Fibroblast of skin of abdomen (primary cell): ENCODE measurements around the gene PPP2R5D. TPM values are rescaled to one million over a fixed set of nuclear protein-coding genes. Genes with fewer than 3 reads are reported as not detected.
"Not testable (repeated sequence)": the region's sequence is repeated elsewhere in the genome, so short reads cannot be mapped to it uniquely, and the experiment has no call there.

Experiments used
- DNase-seq: peaks from one replicate; pipeline ENCODE4 v3.0.0-alpha.2; 2013
- polyA plus RNA-seq, 2 experiments: library from polyadenylated mRNA; unstranded; fragments of 120-200 nt; gene quantifications; one replicate each; pipeline ENCODE4 v1.2.1, GENCODE V29; 2013; ENCODE audit not compliant: insufficient read length in 2 of 2

The PPP2R5D gene
- 46.1 TPM for polyA plus RNA-seq (2013, experiment 1 of 2; ENCODE audit: insufficient read length)
- polyA plus RNA-seq (2013, experiment 2 of 2; ENCODE audit: insufficient read length): 48.0 TPM

GRCh38 chr6:42984001-42984923, at the start of gene PPP2R5D:
TSS of gene PPP2R5D (plus strand) at chr6:42984570. CDS start at chr6:42984678, 108 bp downstream.
- DNase-seq: peak; percentile 99

GRCh38 chr6:42935322-42935721, 49.0 kb upstream of the PPP2R5D start:
- DNase-seq: no peak

- DNase-seq: no peak
Measured at GRCh38 chr6:42936398-42936797, 48.0 kb upstream of the PPP2R5D start.

GRCh38 chr6:42937548-42938427, 46.6 kb upstream of the PPP2R5D start:
- DNase-seq: no peak

GRCh38 chr6:42938428-42938796, 46.0 kb upstream of the PPP2R5D start:
- DNase-seq: no peak

DNA sequence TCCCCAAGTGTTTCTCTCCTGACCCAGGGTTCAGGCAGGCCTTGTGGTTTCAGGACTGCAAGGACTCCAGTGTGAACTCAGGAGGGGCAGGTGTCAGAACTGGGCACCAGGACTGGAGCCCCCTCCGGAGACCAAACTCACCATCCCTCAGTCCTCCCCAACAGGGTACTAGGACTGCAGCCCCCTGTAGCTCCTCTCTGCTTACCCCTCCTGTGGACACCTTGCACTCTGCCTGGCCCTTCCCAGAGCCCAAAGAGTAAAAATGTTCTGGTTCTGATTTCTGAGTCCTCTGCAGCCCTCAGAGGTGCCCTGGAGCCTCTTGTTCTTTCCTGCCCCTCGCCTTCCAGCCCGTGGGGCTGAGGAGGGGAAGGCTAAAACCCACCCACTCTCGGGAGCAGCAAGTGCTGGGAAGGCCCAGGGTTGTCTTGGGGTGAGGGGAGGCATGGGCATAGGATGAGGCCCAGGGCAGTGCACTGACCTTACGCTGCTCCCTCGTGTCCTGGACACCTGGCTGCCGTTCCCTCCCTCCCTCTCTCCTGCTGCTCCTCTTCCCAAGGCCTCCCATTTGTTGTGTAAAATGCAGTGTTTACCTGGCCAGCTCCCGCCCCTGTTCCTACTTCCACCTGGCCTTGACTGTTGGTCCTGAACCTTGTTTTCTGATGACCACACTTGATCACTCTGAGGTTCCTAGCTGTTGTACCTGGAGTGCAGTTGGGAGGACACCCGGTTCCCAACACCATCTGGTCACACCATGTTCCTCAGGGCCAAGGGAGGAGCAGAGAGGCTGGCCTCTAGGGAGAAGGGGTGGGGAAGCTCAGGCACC, 45.2 kb upstream of the PPP2R5D start:
- no peak for DNase-seq

DNA sequence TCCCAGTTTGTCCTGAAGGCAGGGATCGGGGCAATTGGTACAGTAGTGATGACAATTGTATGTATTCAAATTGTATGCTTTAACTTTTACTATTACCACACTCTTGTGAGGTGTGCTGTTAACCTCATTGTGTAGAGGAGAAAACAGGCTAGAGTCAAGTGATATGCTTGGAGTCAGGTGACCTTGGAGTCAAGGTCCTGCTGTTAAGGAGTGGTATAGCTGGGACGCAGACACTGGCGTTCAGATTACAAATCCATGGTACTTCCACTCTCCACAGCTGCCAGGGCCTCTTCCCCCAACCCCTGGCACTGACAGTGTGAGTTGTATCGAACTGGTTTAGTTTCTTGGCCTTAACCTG, 44.6 kb upstream of the PPP2R5D start:
- no peak for DNase-seq

DNA sequence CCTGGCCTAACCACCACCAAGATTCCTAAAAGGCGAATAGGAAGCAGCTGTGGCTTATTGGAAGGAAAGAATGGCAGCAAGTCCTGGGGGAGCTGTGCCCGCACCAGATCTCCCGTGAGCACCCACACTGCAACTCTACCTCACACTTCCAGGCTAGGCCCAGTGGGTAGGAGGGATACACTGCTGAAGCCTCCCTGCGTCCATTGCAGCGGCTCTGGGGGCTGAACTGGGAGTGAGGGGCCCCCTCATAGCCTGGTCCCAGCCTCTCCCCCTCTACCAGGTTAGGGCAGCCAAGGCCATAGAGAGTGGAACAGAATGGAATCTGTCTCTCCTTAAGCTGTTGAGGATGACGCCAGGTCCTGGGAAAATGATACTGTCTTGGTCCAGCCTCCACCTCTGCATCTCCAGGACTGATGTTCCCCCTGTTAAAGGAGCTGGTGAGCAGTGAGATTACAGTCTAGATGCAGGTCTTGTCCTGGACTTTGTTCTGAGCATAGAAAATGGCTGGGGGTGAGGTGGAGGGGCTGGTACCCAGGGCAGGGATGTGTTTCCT, 43.8 kb upstream of the PPP2R5D start:
- DNase-seq: no peak

GRCh38 chr6:42941356-42941755, 43.0 kb upstream of the PPP2R5D start:
- DNase-seq: not testable (repeated sequence)

DNA sequence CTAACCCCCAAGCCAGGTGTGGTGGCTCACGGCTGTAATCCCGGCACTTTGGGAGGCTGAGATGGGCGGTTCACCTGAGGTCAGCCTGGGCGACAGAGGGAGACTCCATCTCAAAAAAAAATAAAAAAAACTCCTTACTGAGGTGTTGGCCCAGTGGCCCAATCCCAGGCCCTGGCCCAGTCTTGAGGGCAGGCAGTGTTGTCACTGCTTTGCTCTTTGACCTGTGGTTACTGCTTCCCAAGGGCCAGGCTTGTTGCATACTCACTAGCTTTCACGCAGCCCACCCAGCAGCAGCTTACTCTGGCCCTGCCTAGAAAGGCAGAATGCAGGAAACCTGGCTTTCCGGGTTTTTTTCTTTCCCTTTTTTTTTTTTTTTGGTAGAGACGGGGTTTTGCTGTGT, 41.9 kb upstream of the PPP2R5D start:
- DNase-seq: no peak

DNA sequence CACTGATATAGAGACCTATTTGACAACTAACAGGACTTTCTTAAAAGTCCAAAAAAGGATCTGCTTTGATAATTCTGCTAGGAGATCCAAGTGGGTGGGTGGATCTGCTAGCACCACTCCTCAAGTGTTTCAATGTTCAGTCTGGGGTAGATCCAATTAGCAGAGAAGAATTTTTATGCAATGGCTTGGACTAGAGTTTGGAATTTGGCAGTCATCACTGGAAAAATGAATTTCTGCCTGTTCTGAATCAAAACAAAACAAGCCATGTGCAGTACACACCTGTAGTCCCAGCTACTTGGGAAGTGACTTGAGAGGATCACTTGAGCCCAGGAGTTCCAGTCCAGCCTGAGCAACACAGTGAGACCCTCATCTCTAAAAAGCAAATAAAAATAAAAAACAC, 36.4 kb upstream of the PPP2R5D start:
- DNase-seq: no peak

DNA sequence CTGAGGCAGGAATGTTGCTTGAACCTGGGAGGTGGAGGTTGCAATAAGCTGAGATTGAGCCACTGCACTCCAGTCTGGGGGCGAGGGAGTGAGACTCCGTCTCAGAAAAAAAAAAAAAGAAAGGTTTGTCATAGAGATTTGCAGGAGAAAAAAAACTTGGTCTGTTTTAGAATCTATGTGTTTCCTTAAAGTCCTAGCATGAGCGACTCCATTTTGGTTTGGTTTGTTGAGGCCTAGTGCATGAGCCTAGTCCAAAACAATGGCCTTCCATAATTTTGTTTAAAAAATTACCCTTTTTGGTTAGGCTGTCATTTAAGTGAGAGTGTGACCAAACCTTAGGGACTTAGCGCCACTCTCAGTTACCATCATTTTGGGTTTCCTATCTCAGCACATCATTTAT, 32.0 kb upstream of the PPP2R5D start:
- DNase-seq: no peak

DNA sequence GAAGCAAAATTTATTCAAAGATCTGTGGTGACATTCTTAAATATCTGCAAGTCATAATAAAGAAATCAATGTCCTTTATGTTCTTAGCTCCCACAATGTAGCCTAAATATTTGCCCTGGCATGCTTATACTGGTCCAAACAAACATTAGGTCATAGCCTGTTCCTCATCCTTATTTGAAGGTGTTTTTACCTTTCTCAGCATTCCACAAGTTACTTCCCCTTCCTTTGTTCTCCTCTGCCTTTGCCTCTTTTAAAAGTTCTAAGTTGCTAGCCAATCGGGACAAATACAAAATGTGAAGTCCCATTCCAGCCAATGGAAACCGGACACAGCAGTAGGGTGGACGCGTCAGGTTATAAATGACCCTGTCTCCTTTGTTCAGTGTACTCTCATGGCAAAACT, 30.0 kb upstream of the PPP2R5D start:
- DNase-seq: not testable (repeated sequence)

GRCh38 chr6:42958125-42958524, 26.2 kb upstream of the PPP2R5D start:
- DNase-seq: no peak

DNA sequence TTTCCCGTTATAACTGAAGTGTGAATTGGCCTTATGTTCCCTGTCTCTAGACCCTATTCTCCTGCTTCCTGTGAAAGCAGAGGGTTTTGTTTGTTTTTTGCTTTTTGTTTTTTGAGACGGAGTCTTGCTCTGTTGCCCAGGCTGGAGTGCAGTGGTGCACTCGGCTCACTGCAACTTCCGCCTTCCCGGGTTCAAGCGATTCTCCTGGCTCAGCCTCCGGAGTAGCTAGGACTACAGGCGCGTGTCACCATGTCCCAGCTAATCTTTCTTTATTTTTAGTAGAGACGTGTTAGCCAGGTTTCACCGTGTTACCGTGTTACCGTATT, 24.5 kb upstream of the PPP2R5D start:
- no peak for DNase-seq

GRCh38 chr6:42960243-42961019, 23.9 kb upstream of the PPP2R5D start, which contains the start of gene GNMT:
TSS of gene GNMT (plus strand) at chr6:42960754. CDS start at chr6:42960768, 14 bp downstream.
- no peak for DNase-seq

DNA sequence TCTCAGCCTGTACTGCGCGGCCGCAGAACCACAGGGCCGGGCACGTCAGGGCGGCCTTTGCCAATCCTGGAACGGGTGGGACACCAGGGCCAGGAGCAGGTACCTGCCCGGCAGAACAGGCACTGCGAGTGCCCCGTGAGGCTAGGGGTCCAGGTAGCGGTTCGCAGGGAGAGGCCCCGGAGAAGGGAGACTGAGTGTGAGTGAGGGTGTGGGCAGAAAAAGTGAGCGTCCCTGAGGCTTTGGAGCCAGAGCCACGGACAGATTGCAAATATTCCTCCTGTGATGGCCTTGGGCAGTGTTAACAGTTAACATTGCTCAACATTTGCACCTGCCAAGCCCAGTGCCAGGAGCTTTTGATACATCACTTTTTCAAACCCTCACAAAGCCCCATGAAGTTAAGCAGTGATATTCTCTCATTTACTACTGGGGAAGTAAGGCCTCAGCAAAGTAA, 23.3 kb upstream of the PPP2R5D start:
- DNase-seq: no peak

DNA sequence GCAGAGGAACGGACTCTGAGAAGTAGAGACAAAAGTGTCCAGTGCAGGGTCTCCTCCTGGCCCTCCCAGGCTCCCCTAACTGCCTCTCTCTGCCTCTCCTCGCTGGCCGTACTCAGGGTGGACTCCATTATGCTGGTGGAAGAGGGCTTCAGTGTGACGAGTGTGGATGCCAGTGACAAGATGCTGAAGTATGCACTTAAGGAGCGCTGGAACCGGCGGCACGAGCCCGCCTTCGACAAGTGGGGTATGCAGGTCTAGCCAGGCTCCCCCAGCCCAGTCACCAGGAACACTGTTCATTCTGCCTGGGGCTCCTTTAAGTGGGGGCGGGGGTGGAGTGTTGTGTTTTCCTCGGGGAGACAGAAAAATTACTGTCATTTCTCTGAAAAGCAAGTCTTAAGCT, 22.3 kb upstream of the PPP2R5D start:
- no peak for DNase-seq

- DNase-seq: no peak
Measured at GRCh38 chr6:42962502-42963178, 21.7 kb upstream of the PPP2R5D start.

DNA sequence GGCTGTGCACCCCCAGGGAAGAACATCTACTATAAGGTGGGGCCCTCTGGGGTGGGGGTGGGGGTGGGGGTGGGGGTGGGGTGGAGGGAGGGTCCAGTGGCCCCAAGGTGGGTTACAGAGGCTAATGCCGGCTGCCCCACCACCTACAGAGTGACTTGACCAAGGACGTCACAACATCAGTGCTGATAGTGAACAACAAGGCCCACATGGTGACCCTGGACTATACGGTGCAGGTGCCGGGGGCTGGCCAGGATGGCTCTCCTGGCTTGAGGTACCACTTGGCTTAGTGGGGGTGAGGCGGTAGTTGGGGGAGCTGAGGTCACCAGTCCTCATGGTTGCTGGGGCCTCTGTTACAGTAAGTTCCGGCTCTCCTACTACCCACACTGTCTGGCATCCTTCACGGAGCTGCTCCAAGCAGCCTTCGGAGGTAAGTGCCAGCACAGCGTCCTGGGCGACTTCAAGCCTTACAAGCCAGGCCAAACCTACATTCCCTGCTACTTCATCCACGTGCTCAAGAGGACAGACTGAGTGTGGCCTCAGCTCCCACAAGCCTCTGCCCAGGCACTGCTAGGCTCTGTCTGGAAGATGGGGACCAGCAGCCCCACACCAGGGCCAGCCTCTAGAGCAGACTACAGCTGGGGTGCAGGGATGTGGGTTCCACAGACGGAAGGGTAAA, 21.1 kb upstream of the PPP2R5D start:
- no peak for DNase-seq
